ENCODE measurements around the gene TYRO3. TPM values are rescaled to one million over a fixed set of nuclear protein-coding genes. Genes with fewer than 3 reads are reported as not detected.
A peak's percentile ranks its signal among the peaks of the same experiment; 100 is the strongest.

Gene TYRO3
- polyA plus RNA-seq, 1 of the 3 experiments (the other 2 are of a cell fraction) = 8.7 TPM

DNA sequence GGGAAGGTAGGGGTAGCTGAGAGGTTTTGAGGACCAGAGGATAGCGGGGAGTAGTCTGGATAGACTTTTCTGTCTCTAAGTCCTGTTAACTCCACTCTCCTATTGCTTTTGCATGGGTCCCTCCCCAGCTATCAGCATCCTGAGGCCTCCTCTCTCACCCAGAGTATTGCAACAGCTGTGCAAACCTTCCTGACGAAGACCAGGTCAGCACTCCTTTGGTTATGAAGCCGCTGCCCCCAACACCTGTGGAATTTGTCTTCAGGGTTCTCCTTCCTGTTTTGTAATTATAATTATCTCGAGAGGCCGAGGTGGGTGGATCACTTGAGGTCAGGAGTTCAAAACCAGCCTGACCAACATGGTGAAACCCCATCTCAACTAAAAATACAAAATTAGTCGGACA lies 24.8 kb downstream of the TYRO3 start:
- Histone ChIP-seq H3K9me2 (no peaks in the 10 kb centered on the region), H3K9ac (no peak overlapping the region), H3K36me3 (replicated peaks in 1 of 2; ENCODE audit: control insufficient read depth in 1 of 2, insufficient read depth in 2 of 2, low read length in 1 of 2) (no peaks in the 10 kb centered on the region), H3K9me3 (no peaks in the 10 kb centered on the region), H3K79me2 (ENCODE audit: insufficient read depth) (no peaks in the 10 kb centered on the region), H3K4me1 (ENCODE audit: control insufficient read depth in 1 of 2, insufficient read depth in 2 of 2, low read depth in 1 of 2, low read length in 1 of 2) (no peaks in the 10 kb centered on the region; a peak in 1 of 4 replicates), H3K27me3 (ENCODE audit: insufficient read depth) (no peaks in the 10 kb centered on the region), H3K27ac (ENCODE audit: low read depth in 2 of 2, low read length in 1 of 2) (no peak overlapping the region), H3K4me3 (ENCODE audit: low read depth in 2 of 2, low read length in 1 of 2) (no peak overlapping the region), H2AFZ (ENCODE audit: low read depth) (no peak overlapping the region), H4K20me1 (ENCODE audit: insufficient read depth) (no peaks in the 10 kb centered on the region), H3F3A (replicated peaks; ENCODE audit: insufficient read depth) (no peaks in the 10 kb centered on the region), H3K4me2 (no peak overlapping the region)
- ChIA-PET POLR2A (no interaction called here), CTCF (no interaction called here)
- DNase-seq = no peak
- TF ChIP-seq RXRA (IDR thresholded peaks at IDR 0.05; ENCODE audit: borderline replicate concordance, low read depth) (no peak), RFX5 (IDR thresholded peaks at IDR 0.05; ENCODE audit: low read length) (no peak), SIN3A (IDR thresholded peaks at IDR 0.05; ENCODE audit: borderline replicate concordance, low read depth, low read length) (no peak), CHD2 (IDR thresholded peaks at IDR 0.05; ENCODE audit: low read length, partially characterized antibody) (no peak), NRF1 (IDR thresholded peaks at IDR 0.05; ENCODE audit: low read depth, low read length) (no peak), POLR2AphosphoS5 (IDR thresholded peaks at IDR 0.05; ENCODE audit: low read depth, low read length) (no peak), TAF1 (IDR thresholded peaks at IDR 0.05; ENCODE audit: borderline replicate concordance, low read depth, low read length) (no peak), EP300 (IDR thresholded peaks at IDR 0.05; ENCODE audit: borderline replicate concordance in 1 of 2, low read depth in 1 of 2, low read length in 1 of 2) (no peak), YY1 (IDR thresholded peaks at IDR 0.05; ENCODE audit: low read depth) (no peak)
- TF ChIP-seq, protein P1, sequence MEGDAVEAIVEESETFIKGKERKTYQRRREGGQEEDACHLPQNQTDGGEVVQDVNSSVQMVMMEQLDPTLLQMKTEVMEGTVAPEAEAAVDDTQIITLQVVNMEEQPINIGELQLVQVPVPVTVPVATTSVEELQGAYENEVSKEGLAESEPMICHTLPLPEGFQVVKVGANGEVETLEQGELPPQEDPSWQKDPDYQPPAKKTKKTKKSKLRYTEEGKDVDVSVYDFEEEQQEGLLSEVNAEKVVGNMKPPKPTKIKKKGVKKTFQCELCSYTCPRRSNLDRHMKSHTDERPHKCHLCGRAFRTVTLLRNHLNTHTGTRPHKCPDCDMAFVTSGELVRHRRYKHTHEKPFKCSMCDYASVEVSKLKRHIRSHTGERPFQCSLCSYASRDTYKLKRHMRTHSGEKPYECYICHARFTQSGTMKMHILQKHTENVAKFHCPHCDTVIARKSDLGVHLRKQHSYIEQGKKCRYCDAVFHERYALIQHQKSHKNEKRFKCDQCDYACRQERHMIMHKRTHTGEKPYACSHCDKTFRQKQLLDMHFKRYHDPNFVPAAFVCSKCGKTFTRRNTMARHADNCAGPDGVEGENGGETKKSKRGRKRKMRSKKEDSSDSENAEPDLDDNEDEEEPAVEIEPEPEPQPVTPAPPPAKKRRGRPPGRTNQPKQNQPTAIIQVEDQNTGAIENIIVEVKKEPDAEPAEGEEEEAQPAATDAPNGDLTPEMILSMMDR (IDR thresholded peaks at IDR 0.05) = no peak
- TF ChIP-seq, protein P2, sequence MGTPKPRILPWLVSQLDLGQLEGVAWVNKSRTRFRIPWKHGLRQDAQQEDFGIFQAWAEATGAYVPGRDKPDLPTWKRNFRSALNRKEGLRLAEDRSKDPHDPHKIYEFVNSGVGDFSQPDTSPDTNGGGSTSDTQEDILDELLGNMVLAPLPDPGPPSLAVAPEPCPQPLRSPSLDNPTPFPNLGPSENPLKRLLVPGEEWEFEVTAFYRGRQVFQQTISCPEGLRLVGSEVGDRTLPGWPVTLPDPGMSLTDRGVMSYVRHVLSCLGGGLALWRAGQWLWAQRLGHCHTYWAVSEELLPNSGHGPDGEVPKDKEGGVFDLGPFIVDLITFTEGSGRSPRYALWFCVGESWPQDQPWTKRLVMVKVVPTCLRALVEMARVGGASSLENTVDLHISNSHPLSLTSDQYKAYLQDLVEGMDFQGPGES (IDR thresholded peaks at IDR 0.05; ENCODE audit: low read depth, low read length) = no peak
- WGBS (ENCODE audit: low lambda C conversion rate) = 90% methylated on average over 6 of the region's 6 CpGs

DNA sequence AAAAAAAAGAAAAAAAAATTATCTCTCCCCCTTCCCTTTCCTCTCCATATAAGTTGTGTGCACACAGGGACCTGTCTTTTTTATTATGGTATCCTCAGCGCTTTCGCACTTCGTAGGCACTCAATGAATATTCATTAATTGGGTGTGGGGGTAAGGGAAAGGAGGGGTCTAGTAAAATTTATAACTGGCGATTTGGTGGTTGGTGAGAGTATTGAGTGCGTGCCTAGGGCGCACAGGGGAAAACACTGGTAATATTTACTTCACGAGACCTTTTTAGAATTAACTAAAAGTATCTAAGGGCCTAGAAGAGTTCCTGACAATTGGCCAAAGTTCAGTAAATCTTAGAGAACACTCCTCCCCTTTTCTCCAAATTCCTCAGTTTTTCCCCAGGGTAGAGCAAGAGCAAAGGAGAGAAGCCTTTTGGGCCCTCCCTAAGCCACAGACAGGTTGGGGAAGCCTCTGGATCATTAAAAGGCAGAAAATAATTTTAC lies 25.7 kb downstream of the TYRO3 start:
- no peaks in the 10 kb centered on the region for H3K27me3 ChIP-seq (ENCODE audit: insufficient read depth)
- 97% methylated on average over 7 of the region's 7 CpGs for WGBS (ENCODE audit: low lambda C conversion rate)
- H3K4me3 ChIP-seq (ENCODE audit: low read depth in 2 of 2, low read length in 1 of 2) = no peak overlapping the region
- no peaks in the 10 kb centered on the region for H3K9me2 ChIP-seq
- no peaks in the 10 kb centered on the region for H3K36me3 ChIP-seq (replicated peaks in 1 of 2; ENCODE audit: control insufficient read depth in 1 of 2, insufficient read depth in 2 of 2, low read length in 1 of 2)
- ChIA-PET CTCF (interaction anchor here (0.6 to 1.7 kb wide), 6 partner anchors 9 to 120 kb away, joined by 3 to 6 read pairs (median 4); no protein-coding TSS in a partner anchor), POLR2A (interaction anchor here (0.6 to 1.2 kb wide), 2 partner anchors 8 to 41 kb away, joined by 3 read pairs; partner anchors contain the start of gene RPAP1)
- no peaks in the 10 kb centered on the region for H4K20me1 ChIP-seq (ENCODE audit: insufficient read depth)
- H3K79me2 ChIP-seq (ENCODE audit: insufficient read depth) = no peaks in the 10 kb centered on the region
- H3K9ac ChIP-seq = no peak overlapping the region
- H3K4me1 ChIP-seq (ENCODE audit: control insufficient read depth in 1 of 2, insufficient read depth in 2 of 2, low read depth in 1 of 2, low read length in 1 of 2) = no peaks in the 10 kb centered on the region; a peak in 1 of 4 replicates
- no peaks in the 10 kb centered on the region for H3K9me3 ChIP-seq
- no peak overlapping the region for H3K4me2 ChIP-seq
- no peaks in the 10 kb centered on the region for H3F3A ChIP-seq (replicated peaks; ENCODE audit: insufficient read depth)
- no peak for DNase-seq
- H2AFZ ChIP-seq (ENCODE audit: low read depth) = peak overlapping the region; percentile 83; the same call in 1 of the 2 replicates
- H3K27ac ChIP-seq (ENCODE audit: low read depth in 2 of 2, low read length in 1 of 2) = no peak overlapping the region
- TF ChIP-seq EP300 (IDR thresholded peaks at IDR 0.05; ENCODE audit: borderline replicate concordance in 1 of 2, low read depth in 1 of 2, low read length in 1 of 2) = no peak
- TF ChIP-seq, protein P3, sequence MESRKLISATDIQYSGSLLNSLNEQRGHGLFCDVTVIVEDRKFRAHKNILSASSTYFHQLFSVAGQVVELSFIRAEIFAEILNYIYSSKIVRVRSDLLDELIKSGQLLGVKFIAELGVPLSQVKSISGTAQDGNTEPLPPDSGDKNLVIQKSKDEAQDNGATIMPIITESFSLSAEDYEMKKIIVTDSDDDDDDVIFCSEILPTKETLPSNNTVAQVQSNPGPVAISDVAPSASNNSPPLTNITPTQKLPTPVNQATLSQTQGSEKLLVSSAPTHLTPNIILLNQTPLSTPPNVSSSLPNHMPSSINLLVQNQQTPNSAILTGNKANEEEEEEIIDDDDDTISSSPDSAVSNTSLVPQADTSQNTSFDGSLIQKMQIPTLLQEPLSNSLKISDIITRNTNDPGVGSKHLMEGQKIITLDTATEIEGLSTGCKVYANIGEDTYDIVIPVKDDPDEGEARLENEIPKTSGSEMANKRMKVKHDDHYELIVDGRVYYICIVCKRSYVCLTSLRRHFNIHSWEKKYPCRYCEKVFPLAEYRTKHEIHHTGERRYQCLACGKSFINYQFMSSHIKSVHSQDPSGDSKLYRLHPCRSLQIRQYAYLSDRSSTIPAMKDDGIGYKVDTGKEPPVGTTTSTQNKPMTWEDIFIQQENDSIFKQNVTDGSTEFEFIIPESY (IDR thresholded peaks at IDR 0.05; ENCODE audit: borderline replicate concordance, low read depth) = no peak
- TF ChIP-seq FOXJ3 (CRISPR knock-in tag; IDR thresholded peaks at IDR 0.05) = no peak
- TF ChIP-seq EZH2phosphoT487 (IDR thresholded peaks at IDR 0.05; ENCODE audit: borderline replicate concordance, low read depth) = no peak
- TF ChIP-seq TAF1 (IDR thresholded peaks at IDR 0.05; ENCODE audit: borderline replicate concordance, low read depth, low read length) = no peak
- no peak for TF ChIP-seq NRF1 (IDR thresholded peaks at IDR 0.05; ENCODE audit: low read depth, low read length)
- no peak for TF ChIP-seq GATA2 (CRISPR knock-in tag; IDR thresholded peaks at IDR 0.05)
- no peak for TF ChIP-seq MEF2A (IDR thresholded peaks at IDR 0.05; ENCODE audit: borderline replicate concordance, low read depth)
- TF ChIP-seq, protein P1 (IDR thresholded peaks at IDR 0.05) = no peak
- TF ChIP-seq RAD21 (IDR thresholded peaks at IDR 0.05; ENCODE audit: low read length) = no peak
- TF ChIP-seq, protein P4, sequence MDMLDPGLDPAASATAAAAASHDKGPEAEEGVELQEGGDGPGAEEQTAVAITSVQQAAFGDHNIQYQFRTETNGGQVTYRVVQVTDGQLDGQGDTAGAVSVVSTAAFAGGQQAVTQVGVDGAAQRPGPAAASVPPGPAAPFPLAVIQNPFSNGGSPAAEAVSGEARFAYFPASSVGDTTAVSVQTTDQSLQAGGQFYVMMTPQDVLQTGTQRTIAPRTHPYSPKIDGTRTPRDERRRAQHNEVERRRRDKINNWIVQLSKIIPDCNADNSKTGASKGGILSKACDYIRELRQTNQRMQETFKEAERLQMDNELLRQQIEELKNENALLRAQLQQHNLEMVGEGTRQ (IDR thresholded peaks at IDR 0.05; ENCODE audit: borderline replicate concordance, low read depth, low read length) = no peak
